Tibial nerve (tissue), 4 donors: ENCODE results near the gene AKAP9. TPM values are rescaled to one million over a fixed set of nuclear protein-coding genes. Genes with fewer than 3 reads are reported as not detected.
"Not testable (repeated sequence)": the region's sequence is repeated elsewhere in the genome, so short reads cannot be mapped to it uniquely, and the experiment has no call there.

ENCODE experiments used
- DNase-seq, 2 donors: peaks; one replicate each; pipeline ENCODE4 v3.0.0-alpha.2; 2019; ENCODE audit warnings: low spot score in 2 of 2
- H3K27ac ChIP-seq, 4 donors: fragments of 200-600 bp; sonication (generic) in 3 of 4; one replicate each; pipeline ENCODE4 v1.5.1; 2017 to 2019; ENCODE audit warnings: mild to moderate bottlenecking in 1 of 4
- H3K27me3 ChIP-seq, 2 donors: fragments of 200-600 bp; sonication (generic) in 1 of 2; one replicate each; pipeline versions ENCODE4 v1.5.1 to v1.6.0; 2017 to 2019
- H3K36me3 ChIP-seq, 3 donors: fragments of 200-600 bp; sonication (generic); one replicate each; pipeline ENCODE4 v1.5.1; 2018 to 2019
- H3K4me1 ChIP-seq, 4 donors: fragments of 200-600 bp; sonication (generic) in 3 of 4; one replicate each; pipeline ENCODE4 v1.5.1; 2017 to 2019
- H3K4me3 ChIP-seq, 4 donors: fragments of 200-600 bp; sonication (generic) in 3 of 4; one replicate each; pipeline ENCODE4 v1.5.1; 2017 to 2019; ENCODE audit warnings: mild to moderate bottlenecking in 1 of 4, moderate library complexity in 1 of 4
- H3K9me3 ChIP-seq, 4 donors: fragments of 200-600 bp; sonication (generic) in 3 of 4; one replicate each; pipeline ENCODE4 v1.5.1; 2017 to 2019
- CTCF ChIP-seq, 5 experiments: fragments of 200-600 bp in 3 of 5; fragments of 450-650 bp in 2 of 5; sonication (generic) in 3 of 5; IDR thresholded peaks; one replicate each; pipeline ENCODE4 v1.5.1; 2016 to 2019; ENCODE audit warnings: antibody characterized with exemption in 5 of 5, mild to moderate bottlenecking in 3 of 5, moderate library complexity in 2 of 5
- EP300 ChIP-seq, 2 donors: sonication (generic); formaldehyde crosslinking; IDR thresholded peaks; one replicate each; pipeline ENCODE4 v1.6.1; 2017; ENCODE audit warnings: antibody characterized with exemption in 2 of 2, mild to moderate bottlenecking in 1 of 2
- POLR2A ChIP-seq, 2 donors: fragments of 450-650 bp; IDR thresholded peaks; one replicate each; pipeline ENCODE4 v1.6.1; 2017; ENCODE audit warnings: antibody characterized with exemption in 2 of 2, mild to moderate bottlenecking in 2 of 2, moderate library complexity in 2 of 2
- WGBS, 2 donors: methylation state at CpG; one replicate each; pipeline ENCODE4 v1.1.5; 2018; 5-methylcytosine and 5-hydroxymethylcytosine counted together
- total RNA-seq, 4 donors: library from RNA; depleted of rRNA; stranded (reverse); fragments of >200 nt; gene quantifications; one replicate each; pipeline ENCODE4 v1.1.0, GENCODE V29; 2016

AKAP9 gene
- total RNA-seq, 4 donors from 2014 or later: 62.8 to 77.8 (median 73.0) TPM

- no peak for DNase-seq
- Histone ChIP-seq H3K27ac (peak overlapping the region in 1 of 4 donors; percentile 64), H3K4me3 (no peak overlapping the region), H3K9me3 (no peaks in the 10 kb centered on the region), H3K27me3 (no peaks in the 10 kb centered on the region), H3K4me1 (peaks cover 0 to 18% (median 4%) of the 10 kb centered on the region in 4 donors), H3K36me3 (peaks cover 0 to 30% (median 0%) of the 10 kb centered on the region in 3 donors)
- TF ChIP-seq POLR2A (IDR thresholded peaks at IDR 0.05): no peak
- no peak for TF ChIP-seq EP300 (IDR thresholded peaks at IDR 0.05)
- no peak for TF ChIP-seq CTCF (IDR thresholded peaks at IDR 0.05)
- 49 to 62% methylated on average over 5 of the region's 5 CpGs for WGBS, 2 donors
Observed at GRCh38 chr7:91973639-91974038, 33.0 kb downstream of the AKAP9 start.

- H3K27me3 ChIP-seq: no peaks in the 10 kb centered on the region
- no peak overlapping the region for H3K4me3 ChIP-seq
- H3K27ac ChIP-seq: no peak overlapping the region
- peaks cover 0 to 18% (median 3%) of the 10 kb centered on the region in 4 donors for H3K4me1 ChIP-seq
- no peak for DNase-seq
- no peaks in the 10 kb centered on the region for H3K9me3 ChIP-seq
- peaks cover 0 to 34% (median 0%) of the 10 kb centered on the region in 3 donors for H3K36me3 ChIP-seq
- TF ChIP-seq POLR2A (IDR thresholded peaks at IDR 0.05) (no peak), CTCF (IDR thresholded peaks at IDR 0.05) (no peak), EP300 (IDR thresholded peaks at IDR 0.05) (no peak)
Observed at GRCh38 chr7:91974066-91974465, 33.4 kb downstream of the AKAP9 start.

- DNase-seq: no peak
- H3K27ac ChIP-seq: no peak overlapping the region
- no peaks in the 10 kb centered on the region for H3K27me3 ChIP-seq
- H3K4me3 ChIP-seq: no peak overlapping the region
- H3K4me1 ChIP-seq: peaks cover 0 to 13% (median 1%) of the 10 kb centered on the region in 4 donors
- no peaks in the 10 kb centered on the region for H3K9me3 ChIP-seq
- H3K36me3 ChIP-seq: peaks cover 0 to 49% (median 0%) of the 10 kb centered on the region in 3 donors
- no peak for TF ChIP-seq EP300 (IDR thresholded peaks at IDR 0.05)
- no peak for TF ChIP-seq POLR2A (IDR thresholded peaks at IDR 0.05)
- 99% methylated on average over 4 of the region's 4 CpGs for WGBS, 2 donors
Observed at GRCh38 chr7:91976743-91977142, 36.1 kb downstream of the AKAP9 start.

- no peak for TF ChIP-seq POLR2A (IDR thresholded peaks at IDR 0.05)
- TF ChIP-seq CTCF (IDR thresholded peaks at IDR 0.05): no peak
- TF ChIP-seq EP300 (IDR thresholded peaks at IDR 0.05): no peak
- Histone ChIP-seq H3K4me3 (no peak overlapping the region), H3K4me1 (no peaks in the 10 kb centered on the region), H3K27ac (no peak overlapping the region), H3K27me3 (no peaks in the 10 kb centered on the region), H3K36me3 (peaks cover 0 to 56% (median 0%) of the 10 kb centered on the region in 3 donors), H3K9me3 (no peaks in the 10 kb centered on the region)
- 83 to 89% methylated on average over 1 of the region's 1 CpG for WGBS, 2 donors
- no peak for DNase-seq
Observed at GRCh38 chr7:91979590-91979989, 38.9 kb downstream of the AKAP9 start.

GRCh38 chr7:91982352-91982751, 41.7 kb downstream of the AKAP9 start:
- not testable (repeated sequence) for H3K27ac ChIP-seq, H3K27me3 ChIP-seq, H3K4me1 ChIP-seq, H3K4me3 ChIP-seq, H3K9me3 ChIP-seq, DNase-seq
- H3K36me3 ChIP-seq: peaks cover 0 to 47% (median 0%) of the 10 kb centered on the region in 3 donors
- WGBS, 2 donors: 98 to 99% methylated on average over 4 of the region's 4 CpGs

- Histone ChIP-seq H3K27ac (no peak overlapping the region), H3K36me3 (peaks cover 0 to 19% (median 2%) of the 10 kb centered on the region in 3 donors), H3K27me3 (no peaks in the 10 kb centered on the region), H3K9me3 (no peaks in the 10 kb centered on the region), H3K4me3 (no peak overlapping the region), H3K4me1 (no peaks in the 10 kb centered on the region)
- DNase-seq: no peak
- no peak for TF ChIP-seq CTCF (IDR thresholded peaks at IDR 0.05)
- no peak for TF ChIP-seq EP300 (IDR thresholded peaks at IDR 0.05)
- no peak for TF ChIP-seq POLR2A (IDR thresholded peaks at IDR 0.05)
Observed at GRCh38 chr7:91988213-91988612, 47.6 kb downstream of the AKAP9 start.
